ENCODE data around the gene LRMDA.

DNA sequence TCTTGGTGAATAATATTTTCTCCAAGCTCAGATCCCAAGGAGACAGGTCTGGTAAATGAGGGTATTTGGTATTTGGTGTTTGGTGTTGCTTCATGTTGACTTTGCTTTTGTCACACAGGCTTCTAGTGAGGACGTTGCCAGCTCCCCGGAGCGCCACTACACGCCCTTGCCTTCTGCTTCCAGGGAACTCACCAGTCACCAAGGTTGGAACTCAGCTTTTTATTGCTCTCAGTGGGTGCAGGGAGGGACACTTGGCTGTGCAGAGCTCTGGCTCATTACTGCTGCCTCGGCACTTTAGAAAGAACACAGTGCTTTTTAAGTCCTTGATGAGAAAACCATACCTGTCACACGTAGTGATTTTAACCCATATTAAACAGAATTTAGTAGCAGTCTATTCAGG lies 892.9 kb downstream of the LRMDA start:
- TF ChIP-seq CTCF (IDR thresholded peaks at IDR 0.05), result no peak
- no peak for TF ChIP-seq POLR2A (IDR thresholded peaks at IDR 0.05)

All from body of pancreas (tissue), 4 donors.